Psoas muscle (tissue), 8 donors: ENCODE measurements around the gene LAIR2. TPM values are rescaled to one million over a fixed set of nuclear protein-coding genes. Genes with fewer than 3 reads are reported as not detected.

Experiments used
- ATAC-seq, 4 donors: fragments of 200-7000 bp; cut with Tn5 transposase; one replicate each; pipeline ENCODE4 v1.9.1; 2020; ENCODE audit warnings: moderate library complexity in 3 of 4, mild to moderate bottlenecking in 2 of 4
- DNase-seq, 2 donors: peaks; one replicate each; pipeline ENCODE4 v3.0.0-alpha.2; 2020
- H3K27ac ChIP-seq: fragments of 200-600 bp; one replicate; pipeline ENCODE4 v1.8.0; 2022
- H3K27me3 ChIP-seq, 3 donors: fragments of 200-600 bp in 1 of 3; one replicate each; pipeline versions ENCODE4 v1.6.1 to v1.8.0; 2013 to 2022; ENCODE audit warnings: low read length in 2 of 3, mild to moderate bottlenecking in 2 of 3, moderate library complexity in 1 of 3; ENCODE audit not compliant: insufficient read depth in 3 of 3
- H3K36me3 ChIP-seq, 2 donors: fragments of 200-600 bp in 1 of 2; one replicate each; pipeline versions ENCODE4 v1.6.1 to v1.8.0; 2013 to 2022; ENCODE audit warnings: low read depth in 1 of 2, mild to moderate bottlenecking in 1 of 2, moderate library complexity in 1 of 2; ENCODE audit not compliant: insufficient read depth in 1 of 2
- H3K4me1 ChIP-seq: fragments of 200-600 bp; one replicate; pipeline ENCODE4 v1.8.0; 2022
- H3K4me3 ChIP-seq: fragments of 200-600 bp; one replicate; pipeline ENCODE4 v1.8.0; 2022; ENCODE audit warnings: mild to moderate bottlenecking
- H3K9me3 ChIP-seq: fragments of 200-600 bp; one replicate; pipeline ENCODE4 v1.8.0; 2022
- CTCF ChIP-seq: fragments of 200-600 bp; IDR thresholded peaks from one replicate; pipeline ENCODE4 v1.8.0; 2022; ENCODE audit warnings: antibody characterized with exemption
- WGBS, 3 donors: extraction: QIAGEN DNeasy Blood & Tissue Kit; methylation state at CpG; one replicate each; pipeline versions ENCODE4 v1.1.6 to v1.1.7; 2013; 5-methylcytosine and 5-hydroxymethylcytosine counted together
- intact Hi-C, 2 donors: fragments of 100-400 bp; cut with DNase I; formaldehyde crosslinking; loops; one replicate each; pipeline versions ENCODE4 v1.11.0 to v1.14.2; 2022
- polyA plus RNA-seq, 3 donors: library from polyadenylated mRNA; stranded (reverse); fragments of 200-250 nt; gene quantifications; one replicate each; pipeline ENCODE4 v1.2.3, GENCODE V29; 2013
- total RNA-seq, 4 donors: library from RNA; stranded (reverse); fragmentation: NEBNext Ultra II Directional in 2 of 4; extraction: Animal tissue kit (Norgen Biotek cat#: 25700) in 2 of 4; gene quantifications; one replicate each; pipeline versions ENCODE4 v1.2.1 to v1.2.4, GENCODE V29; 2021 to 2023
- donor health status: healthy with polysubstance abuse.
- donor health status: DM: no; HTN: no; CAD: no; lungs with moderate emphysema.
- donor health status: Bipolar disorder and iron deficiency.
- donor health status: healthy.
- donor health status: DM: yes; HTN: yes; CAD: no.
- donor health status: DM: no; HTN: no; CAD: no.
- donor health status: DM: no; HTN: no; CAD: no.
- donor health status: DM: yes; HTN: yes; CAD: no.

LAIR2 gene
- total and polyA plus RNA-seq, 7 donors = not detected

DNA sequence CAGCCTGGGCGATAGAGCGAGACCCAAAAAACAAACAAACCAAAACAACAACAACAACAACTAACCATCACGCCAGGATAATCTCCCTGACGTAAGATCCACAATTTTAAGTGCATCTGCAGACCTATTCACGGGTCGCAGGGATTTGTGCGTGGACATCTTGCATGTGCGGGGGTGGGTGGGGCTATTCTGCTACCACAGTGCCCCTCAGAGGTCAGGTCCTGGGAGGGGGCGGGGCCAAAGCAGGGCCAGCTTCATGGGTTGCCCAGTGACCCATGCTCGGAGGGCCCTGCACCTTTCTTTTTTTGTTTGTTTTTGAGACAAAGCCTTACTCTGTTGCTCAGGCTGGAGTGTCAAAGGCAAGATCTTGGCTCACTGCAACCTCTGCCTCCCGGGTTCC is 26.9 kb upstream of the LAIR2 start:
- peaks cover 5% of the 10 kb centered on the region for H3K4me1 ChIP-seq
- TF ChIP-seq CTCF = no peak
- H3K9me3 ChIP-seq = no peaks in the 10 kb centered on the region
- ATAC-seq (no peak), DNase-seq (no peak)
- H3K4me3 ChIP-seq = no peak overlapping the region
- 79 to 87% (median 80%) methylated on average over 11 of the region's 11 CpGs for WGBS, 3 donors
- peaks cover 0 to 19% (median 8%) of the 10 kb centered on the region in 3 donors for H3K27me3 ChIP-seq
- H3K27ac ChIP-seq = no peak overlapping the region
- intact Hi-C loops = no loop called here
- no peaks in the 10 kb centered on the region for H3K36me3 ChIP-seq

DNA sequence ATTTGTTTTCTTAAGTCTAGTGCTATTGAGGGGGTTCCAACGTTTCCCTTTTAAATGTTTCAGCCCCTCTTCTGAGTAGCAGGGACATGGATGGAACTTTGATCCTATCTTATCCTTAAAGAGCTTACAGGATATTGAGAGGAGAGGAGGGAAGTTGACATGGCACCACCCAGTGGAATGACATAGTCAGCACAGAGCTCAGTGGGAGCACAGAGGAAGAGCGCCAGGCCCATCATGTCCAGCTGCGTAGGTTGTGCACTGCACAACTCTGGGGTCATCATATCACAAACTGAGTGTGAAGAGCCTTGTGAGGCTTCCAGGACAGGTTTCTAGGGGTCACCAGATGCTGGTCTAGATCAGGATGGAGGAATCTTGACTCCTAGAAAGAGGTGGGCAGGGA is 25.0 kb upstream of the LAIR2 start:
- WGBS, 3 donors = 68 to 72% (median 68%) methylated on average over 3 of the region's 3 CpGs
- H3K4me1 ChIP-seq = no peaks in the 10 kb centered on the region
- no peak overlapping the region for H3K27ac ChIP-seq
- H3K9me3 ChIP-seq = no peaks in the 10 kb centered on the region
- no peak for DNase-seq
- no peak overlapping the region for H3K4me3 ChIP-seq
- no peak for TF ChIP-seq CTCF
- intact Hi-C loops = no loop called here
- no peak for ATAC-seq
- H3K27me3 ChIP-seq = peaks cover 0 to 14% (median 4%) of the 10 kb centered on the region in 3 donors
- H3K36me3 ChIP-seq = no peaks in the 10 kb centered on the region

DNA sequence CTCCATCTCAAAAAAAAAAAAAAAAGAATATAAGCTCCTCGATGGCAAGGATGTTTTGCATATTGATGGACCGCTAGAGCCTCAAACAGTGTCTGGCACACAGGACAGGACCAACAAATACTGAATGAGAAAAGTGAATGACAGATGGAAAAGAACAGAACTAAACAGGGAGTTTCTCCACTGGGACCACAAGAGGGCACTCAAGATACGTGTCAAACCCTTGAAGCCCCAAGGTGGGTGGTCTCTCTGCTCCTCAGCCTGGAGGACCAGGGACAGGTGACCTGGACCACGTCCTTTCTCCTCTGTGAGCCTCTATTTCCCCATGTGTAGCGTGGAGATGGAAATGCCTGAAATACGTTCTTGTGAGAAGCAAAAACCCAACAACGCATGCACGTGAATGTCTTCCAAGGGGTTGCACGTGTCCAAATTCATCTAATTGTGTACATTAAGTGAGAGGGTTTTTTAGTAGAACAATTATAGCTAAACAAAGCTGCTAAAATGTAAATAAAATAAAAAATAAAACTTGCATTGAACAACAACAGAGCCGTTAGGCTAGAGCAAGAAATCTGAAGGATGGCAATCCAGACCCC is 23.9 kb upstream of the LAIR2 start:
- peaks cover 0 to 12% (median under 1%) of the 10 kb centered on the region in 3 donors for H3K27me3 ChIP-seq
- WGBS, 3 donors = 14 to 16% (median 15%) methylated on average over 10 of the region's 10 CpGs
- intact Hi-C loops = no loop called here

GRCh38 chr19:54480051-54480450 is 22.6 kb upstream of the LAIR2 start:
- TF ChIP-seq CTCF = no peak
- DNase-seq = no peak
- H3K36me3 ChIP-seq = no peaks in the 10 kb centered on the region
- H3K4me1 ChIP-seq = no peaks in the 10 kb centered on the region
- intact Hi-C loops = loop anchor here in 1 of 2 donors (5.0 kb wide), 1 partner anchor 197 kb away; no protein-coding TSS in a partner anchor
- H3K27me3 ChIP-seq = peaks cover 0 to 9% (median 0%) of the 10 kb centered on the region in 3 donors
- H3K4me3 ChIP-seq = no peak overlapping the region
- 75 to 88% (median 84%) methylated on average over 2 of the region's 2 CpGs for WGBS, 3 donors
- no peaks in the 10 kb centered on the region for H3K9me3 ChIP-seq
- ATAC-seq = no peak
- no peak overlapping the region for H3K27ac ChIP-seq

More for the DNA sequence above, 23.9 kb upstream of the LAIR2 start:
- H3K27ac ChIP-seq = no peak overlapping the region
- H3K4me1 ChIP-seq = no peaks in the 10 kb centered on the region
- ATAC-seq (no peak), DNase-seq (no peak)
- TF ChIP-seq CTCF = peak; percentile 36
- H3K36me3 ChIP-seq = no peaks in the 10 kb centered on the region
- no peak overlapping the region for H3K4me3 ChIP-seq
- H3K9me3 ChIP-seq = no peaks in the 10 kb centered on the region
